Liver (tissue), 3 donors: Measurements from ENCODE around the gene TSPAN17.

ENCODE experiments used
- FOXA1 ChIP-seq: IDR thresholded peaks from 2 replicates; pipeline ENCODE4 v1.6.1; 2016; ENCODE audit warnings: antibody characterized with exemption
- RAD21 ChIP-seq, 2 donors: IDR thresholded peaks; 2 replicates each; pipeline ENCODE4 v1.6.1; 2016; ENCODE audit warnings: antibody characterized with exemption in 2 of 2, mild to moderate bottlenecking in 2 of 2
- SP1 ChIP-seq: IDR thresholded peaks from 2 replicates; pipeline ENCODE4 v1.6.1; 2018; ENCODE audit warnings: antibody characterized with exemption, mild to moderate bottlenecking
- TAF1 ChIP-seq: conservative IDR thresholded peaks from 2 replicates; pipeline ENCODE4 v1.6.1; 2016; ENCODE audit warnings: antibody characterized with exemption, mild to moderate bottlenecking
- YY1 ChIP-seq: IDR thresholded peaks from 2 replicates; pipeline ENCODE4 v1.6.1; 2016; ENCODE audit warnings: antibody characterized with exemption, mild to moderate bottlenecking
- ZBTB33 ChIP-seq: IDR thresholded peaks from 2 replicates; pipeline ENCODE4 v1.6.1; 2016; ENCODE audit warnings: antibody characterized with exemption
- TF ChIP-seq, protein P1 (sequence below): fragments of 150-350 bp; IDR thresholded peaks from 2 replicates; pipeline ENCODE4 v1.5.1; 2017; ENCODE audit warnings: improper control_type of control experiment, low read depth, low read length; ENCODE audit not compliant: missing input control
- TF ChIP-seq, protein P2 (sequence below): IDR thresholded peaks from 2 replicates; pipeline ENCODE4 v1.6.1; 2016; ENCODE audit warnings: antibody characterized with exemption, mild to moderate bottlenecking
- TF ChIP-seq, protein P3 (sequence below): IDR thresholded peaks from 2 replicates; pipeline ENCODE4 v1.6.1; 2016; ENCODE audit warnings: antibody characterized with exemption
- donor health status: healthy.
- donor health status: healthy.

- TF ChIP-seq TAF1, result no peak
- TF ChIP-seq, protein P1, sequence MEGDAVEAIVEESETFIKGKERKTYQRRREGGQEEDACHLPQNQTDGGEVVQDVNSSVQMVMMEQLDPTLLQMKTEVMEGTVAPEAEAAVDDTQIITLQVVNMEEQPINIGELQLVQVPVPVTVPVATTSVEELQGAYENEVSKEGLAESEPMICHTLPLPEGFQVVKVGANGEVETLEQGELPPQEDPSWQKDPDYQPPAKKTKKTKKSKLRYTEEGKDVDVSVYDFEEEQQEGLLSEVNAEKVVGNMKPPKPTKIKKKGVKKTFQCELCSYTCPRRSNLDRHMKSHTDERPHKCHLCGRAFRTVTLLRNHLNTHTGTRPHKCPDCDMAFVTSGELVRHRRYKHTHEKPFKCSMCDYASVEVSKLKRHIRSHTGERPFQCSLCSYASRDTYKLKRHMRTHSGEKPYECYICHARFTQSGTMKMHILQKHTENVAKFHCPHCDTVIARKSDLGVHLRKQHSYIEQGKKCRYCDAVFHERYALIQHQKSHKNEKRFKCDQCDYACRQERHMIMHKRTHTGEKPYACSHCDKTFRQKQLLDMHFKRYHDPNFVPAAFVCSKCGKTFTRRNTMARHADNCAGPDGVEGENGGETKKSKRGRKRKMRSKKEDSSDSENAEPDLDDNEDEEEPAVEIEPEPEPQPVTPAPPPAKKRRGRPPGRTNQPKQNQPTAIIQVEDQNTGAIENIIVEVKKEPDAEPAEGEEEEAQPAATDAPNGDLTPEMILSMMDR, result no peak
- TF ChIP-seq YY1, result no peak
- TF ChIP-seq, protein P2, sequence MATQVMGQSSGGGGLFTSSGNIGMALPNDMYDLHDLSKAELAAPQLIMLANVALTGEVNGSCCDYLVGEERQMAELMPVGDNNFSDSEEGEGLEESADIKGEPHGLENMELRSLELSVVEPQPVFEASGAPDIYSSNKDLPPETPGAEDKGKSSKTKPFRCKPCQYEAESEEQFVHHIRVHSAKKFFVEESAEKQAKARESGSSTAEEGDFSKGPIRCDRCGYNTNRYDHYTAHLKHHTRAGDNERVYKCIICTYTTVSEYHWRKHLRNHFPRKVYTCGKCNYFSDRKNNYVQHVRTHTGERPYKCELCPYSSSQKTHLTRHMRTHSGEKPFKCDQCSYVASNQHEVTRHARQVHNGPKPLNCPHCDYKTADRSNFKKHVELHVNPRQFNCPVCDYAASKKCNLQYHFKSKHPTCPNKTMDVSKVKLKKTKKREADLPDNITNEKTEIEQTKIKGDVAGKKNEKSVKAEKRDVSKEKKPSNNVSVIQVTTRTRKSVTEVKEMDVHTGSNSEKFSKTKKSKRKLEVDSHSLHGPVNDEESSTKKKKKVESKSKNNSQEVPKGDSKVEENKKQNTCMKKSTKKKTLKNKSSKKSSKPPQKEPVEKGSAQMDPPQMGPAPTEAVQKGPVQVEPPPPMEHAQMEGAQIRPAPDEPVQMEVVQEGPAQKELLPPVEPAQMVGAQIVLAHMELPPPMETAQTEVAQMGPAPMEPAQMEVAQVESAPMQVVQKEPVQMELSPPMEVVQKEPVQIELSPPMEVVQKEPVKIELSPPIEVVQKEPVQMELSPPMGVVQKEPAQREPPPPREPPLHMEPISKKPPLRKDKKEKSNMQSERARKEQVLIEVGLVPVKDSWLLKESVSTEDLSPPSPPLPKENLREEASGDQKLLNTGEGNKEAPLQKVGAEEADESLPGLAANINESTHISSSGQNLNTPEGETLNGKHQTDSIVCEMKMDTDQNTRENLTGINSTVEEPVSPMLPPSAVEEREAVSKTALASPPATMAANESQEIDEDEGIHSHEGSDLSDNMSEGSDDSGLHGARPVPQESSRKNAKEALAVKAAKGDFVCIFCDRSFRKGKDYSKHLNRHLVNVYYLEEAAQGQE, result no peak
- TF ChIP-seq, protein P3, sequence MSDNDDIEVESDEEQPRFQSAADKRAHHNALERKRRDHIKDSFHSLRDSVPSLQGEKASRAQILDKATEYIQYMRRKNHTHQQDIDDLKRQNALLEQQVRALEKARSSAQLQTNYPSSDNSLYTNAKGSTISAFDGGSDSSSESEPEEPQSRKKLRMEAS, result no peak
- TF ChIP-seq RAD21 (IDR thresholded peaks at IDR 0.05), result no peak
- no peak for TF ChIP-seq FOXA1
- TF ChIP-seq SP1, result no peak
- TF ChIP-seq ZBTB33, result no peak
Observed at GRCh38 chr5:176678584-176678983, 31.3 kb downstream of the TSPAN17 start.
